ENCODE results near the gene TMEM74B. TPM values are rescaled to one million over a fixed set of nuclear protein-coding genes. Genes with fewer than 3 reads are reported as not detected.

Gene TMEM74B
- total and polyA plus RNA-seq, 10 of the 15 experiments (the other 5 are each of a cell fraction or from before 2014, with no cell fraction given), result 0.07 TPM; not detected in 9

GRCh38 chr20:1154226-1154625, 30.6 kb downstream of the TMEM74B start:
- no peak overlapping the region for H3K4me3 ChIP-seq
- no peak overlapping the region for H3K27ac ChIP-seq (ENCODE audit: control insufficient read depth, insufficient read depth)
- ATAC-seq (no peak), DNase-seq (ENCODE audit: low read depth, low spot score) (no peak), FAIRE-seq (no peak)
- H2AFZ ChIP-seq (ENCODE audit: control insufficient read depth, low read depth, low read length), result no peak overlapping the region
- H3K9me3 ChIP-seq (replicated peaks; ENCODE audit: control insufficient read depth, insufficient read depth, low read length), result no peaks in the 10 kb centered on the region; the same call in 2 of the 3 replicates
- no peak overlapping the region for H3K9ac ChIP-seq (ENCODE audit: control insufficient read depth, insufficient read depth, low read length)
- no peak overlapping the region for H3K4me2 ChIP-seq (ENCODE audit: control insufficient read depth, insufficient read depth)
- ChIA-PET POLR2A (no interaction called here), CTCF (no interaction called here), SMC1A (ENCODE audit: uncharacterized antibody, unreplicated experiment) (no interaction called here), RAD21 (ENCODE audit: unreplicated experiment) (no interaction called here)
- H3K27me3 ChIP-seq (replicated peaks in 1 of 2; ENCODE audit: control insufficient read depth in 2 of 2, insufficient read depth in 2 of 2, low read length in 1 of 2), result no peaks in the 10 kb centered on the region
- in situ Hi-C loops (cut with MboI) (no loop called here), intact Hi-C loops (cut with micrococcal nuclease; ENCODE audit: unreplicated experiment) (no loop called here)
- no peaks in the 10 kb centered on the region for H3K4me1 ChIP-seq (ENCODE audit: control insufficient read depth, insufficient read depth, low read length)
- H3K79me2 ChIP-seq (ENCODE audit: control insufficient read depth, insufficient read depth, low read length), result no peaks in the 10 kb centered on the region
- H3K36me3 ChIP-seq (ENCODE audit: control insufficient read depth in 2 of 2, insufficient read depth in 2 of 2, low read length in 1 of 2), result peaks cover 6 to 11% of the 10 kb centered on the region in 2 experiments
- TF ChIP-seq BACH1 (IDR thresholded peaks at IDR 0.05; ENCODE audit: borderline replicate concordance) (no peak), NR2C1 (IDR thresholded peaks at IDR 0.05) (no peak), CTCF (IDR thresholded peaks at IDR 0.05 in 2 of 3, conservative IDR thresholded peaks at IDR 0.05 in 1 of 3; ENCODE audit: control insufficient read depth in 2 of 3, extremely low read depth in 1 of 3, insufficient read depth in 1 of 3, low read depth in 3 of 3, low read length in 3 of 3) (no peak), BCL11A (IDR thresholded peaks at IDR 0.05; ENCODE audit: low read depth, low read length) (no peak), BCLAF1 (IDR thresholded peaks at IDR 0.05) (no peak), REST (IDR thresholded peaks at IDR 0.05; ENCODE audit: low read depth, low read length) (no peak), RELA (IDR thresholded peaks at IDR 0.05; ENCODE audit: borderline replicate concordance, partially characterized antibody) (no peak), ZBED1 (IDR thresholded peaks at IDR 0.05; ENCODE audit: borderline replicate concordance) (no peak)
- no TSS peak for BruUV-seq (replicated peaks)
- no peaks in the 10 kb centered on the region for H4K20me1 ChIP-seq (ENCODE audit: control insufficient read depth, insufficient read depth)

All from GM12878 (cell line).